Stimulated activated CD4-positive, alpha-beta T cell treated with anti-CD3 and anti-CD28 coated beads, Interleukin-1b, Interleukin-23, amount 100 ng/mL, for 48 hours (primary cell): Measurements from ENCODE around the gene ZMYND10.
"Not testable (repeated sequence)": the region's sequence is repeated elsewhere in the genome, so short reads cannot be mapped to it uniquely, and the experiment has no call there.

ENCODE experiments used
- DNase-seq: peaks from one replicate; pipeline ENCODE4 v3.0.0-alpha.2; 2020

ZMYND10 gene

DNA sequence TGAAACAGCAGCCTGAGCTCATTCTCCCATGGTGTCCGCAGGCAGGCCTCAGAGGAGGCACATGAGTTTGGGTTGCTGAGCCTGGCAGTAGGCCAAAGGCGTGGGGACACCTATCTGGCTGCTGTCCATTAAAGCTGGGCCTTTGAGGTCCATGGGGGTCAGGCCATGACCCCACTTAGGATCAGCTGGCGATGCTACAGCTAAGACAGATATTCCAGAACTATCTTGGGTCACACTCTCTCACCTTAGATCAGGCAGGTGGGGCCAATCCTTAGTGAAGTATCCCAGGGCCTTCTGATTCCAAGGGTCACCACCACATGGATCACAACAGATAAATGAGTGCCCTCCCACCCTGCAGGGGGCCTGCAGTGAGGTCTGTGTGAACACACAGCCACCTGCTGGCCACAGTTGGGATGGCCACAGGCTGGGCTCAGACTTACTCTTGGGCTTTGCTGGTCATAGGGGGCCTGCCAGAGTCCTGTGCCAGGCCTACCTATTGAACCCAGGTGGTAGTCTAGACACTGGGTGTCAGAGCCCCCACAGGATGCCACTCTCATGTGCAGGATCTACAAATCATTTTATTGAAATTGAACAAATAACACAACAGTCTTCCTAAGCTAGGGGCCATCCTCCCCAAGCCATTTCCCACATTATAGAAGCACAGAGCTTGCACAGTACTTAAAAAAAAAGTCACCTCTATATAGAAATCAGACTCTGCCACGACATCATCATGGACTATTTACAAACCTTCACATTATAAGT is 21.0 kb downstream of the ZMYND10 start:
- peak; percentile 54 for DNase-seq

DNA sequence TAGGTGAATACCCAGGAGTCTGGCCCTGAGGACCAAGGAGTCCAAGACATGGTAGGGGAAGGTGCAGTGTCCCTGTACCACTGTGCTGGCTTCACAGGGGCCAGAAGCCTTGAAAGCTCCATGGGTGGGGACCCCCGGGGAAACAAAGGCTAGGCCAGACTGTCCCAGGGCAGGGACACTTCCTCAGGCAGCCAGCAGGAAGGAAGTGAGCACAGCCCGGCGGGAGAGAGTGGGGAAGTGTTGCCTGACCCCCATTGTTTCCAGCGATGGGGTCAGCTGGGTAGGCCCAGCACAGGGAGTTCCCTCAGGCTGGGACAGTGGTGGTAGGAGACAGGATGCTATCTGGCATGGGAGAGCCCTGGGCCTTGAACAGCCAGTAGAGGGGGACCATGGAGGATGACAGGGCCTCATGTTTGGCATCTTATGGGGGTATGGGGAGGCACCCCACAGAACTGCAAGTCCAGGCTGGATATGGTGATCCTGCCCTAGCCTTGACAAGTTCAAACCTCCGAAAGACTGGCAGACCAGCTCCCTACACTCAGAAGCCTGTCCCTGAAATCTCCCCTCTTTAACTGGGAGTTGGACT is 21.8 kb downstream of the ZMYND10 start:
- no peak for DNase-seq

- no peak for DNase-seq
Measured at GRCh38 chr3:50323092-50323600, 22.4 kb downstream of the ZMYND10 start.

- no peak for DNase-seq
Measured at GRCh38 chr3:50322386-50323091, 23.0 kb downstream of the ZMYND10 start, which contains the start of gene HYAL2. Gene HYAL2, minus strand, starts transcription at chr3:50322745. Its CDS starts 2,256 bp downstream, at chr3:50320489.

GRCh38 chr3:50322115-50322385 is 23.5 kb downstream of the ZMYND10 start:
- no peak for DNase-seq

- peak; percentile 82 for DNase-seq
Measured at GRCh38 chr3:50321336-50322114, 24.0 kb downstream of the ZMYND10 start.

- peak; percentile 42 for DNase-seq
Measured at GRCh38 chr3:50320853-50321335, 24.6 kb downstream of the ZMYND10 start.

GRCh38 chr3:50319894-50320625 is 25.5 kb downstream of the ZMYND10 start:
- DNase-seq, result no peak

DNA sequence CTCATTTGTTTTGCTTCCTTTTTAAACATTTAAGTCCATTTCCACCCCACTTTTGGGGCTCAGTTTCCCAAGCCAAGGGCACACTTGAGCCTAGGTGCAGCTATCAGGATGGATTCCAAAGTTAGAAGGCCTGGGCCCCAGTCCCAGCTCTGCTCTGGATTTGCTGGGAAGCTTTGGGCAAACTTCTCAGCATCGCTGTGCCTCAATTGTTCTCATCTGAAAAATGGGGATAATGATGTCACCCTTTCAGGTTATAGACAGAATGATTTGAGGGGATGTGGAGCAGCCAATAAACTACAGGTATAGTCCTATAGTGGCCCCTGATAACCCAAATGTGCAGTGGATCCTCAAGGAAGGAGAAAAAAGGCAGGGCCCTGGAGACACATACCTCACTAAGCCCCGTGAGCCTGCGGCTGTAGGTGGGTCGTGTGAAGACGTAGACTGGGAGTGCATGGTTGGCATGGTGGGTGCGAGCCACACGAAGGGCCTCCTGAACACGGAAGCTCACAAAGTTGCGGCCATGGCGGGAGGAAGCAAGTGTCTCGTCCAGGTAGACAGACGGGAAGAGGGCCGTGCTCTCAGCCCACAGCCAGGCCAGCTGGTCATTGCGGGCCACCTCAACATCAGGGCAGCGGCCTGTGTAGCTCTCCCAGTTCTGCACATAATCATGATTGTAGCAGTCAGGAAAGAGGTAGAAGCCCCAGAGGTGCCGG is 26.2 kb downstream of the ZMYND10 start:
- no peak for DNase-seq

- DNase-seq, result no peak
Measured at GRCh38 chr3:50318615-50319014, 26.9 kb downstream of the ZMYND10 start.

- no peak for DNase-seq
Measured at GRCh38 chr3:50318163-50318562, 27.4 kb downstream of the ZMYND10 start.

- no peak for DNase-seq
Measured at GRCh38 chr3:50317300-50317699, 28.2 kb downstream of the ZMYND10 start.

GRCh38 chr3:50316657-50317242 is 28.8 kb downstream of the ZMYND10 start:
- peak; percentile 46 for DNase-seq

GRCh38 chr3:50314816-50315215 is 30.7 kb downstream of the ZMYND10 start:
- no peak for DNase-seq

DNA sequence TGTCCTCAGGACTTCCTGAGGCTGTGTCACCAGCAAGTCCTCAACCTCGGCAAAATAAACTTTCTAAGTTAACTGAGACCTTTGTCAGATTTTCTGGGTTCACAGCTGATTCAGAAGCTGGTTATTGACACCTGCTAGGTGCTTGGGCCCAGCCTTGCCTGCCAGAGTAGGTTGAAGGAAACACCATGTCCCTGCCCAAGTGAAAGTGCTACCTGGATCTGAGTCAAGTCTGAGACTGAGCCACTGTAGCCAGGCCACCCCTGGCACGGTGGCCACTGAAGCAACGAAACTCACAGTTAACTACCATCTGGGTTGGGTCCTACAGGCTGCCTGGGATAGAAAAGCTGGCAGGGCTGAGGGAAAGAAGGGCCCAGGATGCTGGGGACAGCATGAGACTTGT is 31.2 kb downstream of the ZMYND10 start:
- DNase-seq, result no peak

DNA sequence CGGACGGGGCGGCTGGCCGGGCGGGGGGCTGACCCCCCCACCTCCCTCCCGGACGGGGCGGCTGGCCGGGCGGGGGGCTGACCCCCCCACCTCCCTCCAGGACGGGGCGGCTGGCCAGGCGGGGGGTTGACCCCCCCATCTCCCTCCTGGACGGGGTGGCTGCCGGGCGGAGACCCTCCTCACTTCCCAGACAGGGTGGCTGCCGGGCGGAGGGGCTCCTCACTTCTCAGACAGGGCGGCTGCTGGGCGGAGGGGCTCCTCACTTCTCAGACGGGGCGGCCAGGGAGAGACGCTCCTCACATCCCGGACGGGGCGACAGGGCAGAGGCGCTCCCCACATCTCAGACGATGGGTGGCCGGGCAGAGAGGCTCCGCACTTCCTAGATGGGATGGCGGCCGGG is 33.5 kb downstream of the ZMYND10 start:
- not testable (repeated sequence) for DNase-seq

GRCh38 chr3:50304601-50305000 is 40.9 kb downstream of the ZMYND10 start:
- peak; percentile 43 for DNase-seq

- DNase-seq, result no peak
Measured at GRCh38 chr3:50303013-50303815, 42.3 kb downstream of the ZMYND10 start, which contains the start of gene HYAL1. Gene HYAL1, minus strand, starts transcription at chr3:50303574. Its CDS starts 618 bp downstream, at chr3:50302956.

- DNase-seq, result no peak
Measured at GRCh38 chr3:50302095-50303012, 43.2 kb downstream of the ZMYND10 start.
